HG03378 (cell line): Measurements from ENCODE around the gene AKAP13.

Experiments
- ATAC-seq: cut with Tn5 transposase; IDR thresholded peaks from one replicate; pipeline ENCODE4 v1.9.1; 2021; ENCODE audit warnings: mild to moderate bottlenecking, moderate library complexity; ENCODE audit not compliant: unreplicated experiment

The AKAP13 gene

DNA sequence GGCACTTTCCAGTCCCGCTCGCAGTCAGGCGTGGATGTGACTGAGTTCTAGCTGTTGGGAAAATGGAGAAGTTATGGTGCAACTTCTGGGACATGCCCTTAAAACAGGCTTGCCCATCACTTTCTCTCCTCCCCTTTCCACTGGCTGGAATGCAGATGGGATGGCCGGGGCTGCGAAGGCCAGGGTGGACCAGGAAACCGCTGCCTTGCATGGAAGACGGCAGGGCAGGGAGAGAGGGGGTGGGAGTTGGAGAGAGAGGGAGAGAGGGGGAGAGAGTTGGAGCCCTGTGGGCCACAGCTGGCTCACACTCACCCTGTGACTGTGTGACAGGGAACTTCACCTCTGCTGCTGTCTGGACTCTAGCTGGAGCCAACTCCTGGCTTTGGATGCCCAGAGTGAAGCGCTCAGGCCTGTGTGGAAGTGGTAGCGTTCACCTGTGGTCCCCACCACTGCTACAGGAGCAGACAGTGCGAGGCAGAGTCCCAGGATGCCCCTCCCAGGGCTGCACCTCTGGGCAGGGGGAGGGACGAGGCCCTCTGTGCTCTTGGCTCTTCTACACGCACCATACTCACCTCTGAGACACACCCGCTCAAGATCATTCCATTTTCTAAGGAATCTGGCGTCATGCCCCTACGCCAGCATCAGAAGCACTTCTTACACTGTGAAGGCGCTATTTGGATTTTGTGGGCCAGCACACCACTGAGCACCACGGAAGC is 377.7 kb downstream of the AKAP13 start:
- no peak for ATAC-seq

DNA sequence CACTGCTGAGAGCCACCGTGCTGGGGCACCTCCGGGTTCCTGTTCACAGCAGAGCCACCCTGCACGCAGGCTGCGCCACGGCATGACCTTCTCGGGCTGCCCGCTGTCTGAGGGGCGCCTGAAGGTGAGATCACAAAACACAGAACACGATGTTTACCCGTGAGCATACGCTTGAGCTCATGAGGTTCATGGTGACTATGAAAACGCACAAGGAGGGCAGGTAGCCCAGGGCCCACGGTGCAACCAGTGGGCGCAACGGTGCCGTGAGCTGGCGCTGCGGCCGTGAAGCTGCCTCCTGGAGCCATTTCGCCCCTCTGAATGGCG is 378.2 kb downstream of the AKAP13 start:
- ATAC-seq, result no peak

DNA sequence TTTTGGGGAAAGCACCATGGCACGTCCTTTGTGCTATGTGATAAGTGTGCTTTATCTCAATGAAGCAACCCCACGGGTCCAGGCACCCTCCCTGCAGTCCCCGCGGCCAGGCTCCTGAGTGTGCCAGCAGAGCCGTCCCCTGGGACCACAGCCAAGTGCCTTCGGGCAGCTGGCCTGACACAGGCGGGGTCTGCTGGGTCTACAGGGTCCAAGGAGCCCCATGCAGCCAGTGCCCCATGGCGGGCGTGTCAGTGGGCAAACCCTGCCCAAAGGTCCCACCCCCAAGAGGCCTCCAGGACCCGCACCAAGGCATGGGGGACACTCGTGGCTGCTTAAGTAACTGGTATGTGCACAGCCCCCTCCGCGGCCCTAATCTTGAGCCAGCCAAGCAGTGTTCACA is 379.0 kb downstream of the AKAP13 start:
- ATAC-seq, result no peak

DNA sequence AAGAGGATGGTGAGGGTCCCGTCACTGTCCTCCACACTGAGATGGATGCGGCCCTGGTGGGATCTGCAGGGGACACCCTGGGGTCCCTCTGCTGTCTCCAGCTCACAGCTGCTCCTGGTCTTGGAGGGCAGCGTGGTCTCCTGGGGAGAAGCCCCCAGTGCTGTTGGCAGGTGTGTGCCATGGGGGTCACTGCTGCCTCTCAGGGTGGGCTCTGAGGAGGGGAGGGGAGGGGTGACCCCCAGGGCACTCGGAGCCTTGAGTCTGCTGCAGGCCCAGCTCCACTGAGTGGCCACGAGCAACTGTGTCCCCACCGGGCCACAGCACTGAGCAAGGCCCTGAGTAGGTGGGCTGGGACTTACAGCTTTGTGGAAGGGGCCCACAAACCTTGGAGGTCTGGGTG is 379.6 kb downstream of the AKAP13 start:
- ATAC-seq, result no peak

DNA sequence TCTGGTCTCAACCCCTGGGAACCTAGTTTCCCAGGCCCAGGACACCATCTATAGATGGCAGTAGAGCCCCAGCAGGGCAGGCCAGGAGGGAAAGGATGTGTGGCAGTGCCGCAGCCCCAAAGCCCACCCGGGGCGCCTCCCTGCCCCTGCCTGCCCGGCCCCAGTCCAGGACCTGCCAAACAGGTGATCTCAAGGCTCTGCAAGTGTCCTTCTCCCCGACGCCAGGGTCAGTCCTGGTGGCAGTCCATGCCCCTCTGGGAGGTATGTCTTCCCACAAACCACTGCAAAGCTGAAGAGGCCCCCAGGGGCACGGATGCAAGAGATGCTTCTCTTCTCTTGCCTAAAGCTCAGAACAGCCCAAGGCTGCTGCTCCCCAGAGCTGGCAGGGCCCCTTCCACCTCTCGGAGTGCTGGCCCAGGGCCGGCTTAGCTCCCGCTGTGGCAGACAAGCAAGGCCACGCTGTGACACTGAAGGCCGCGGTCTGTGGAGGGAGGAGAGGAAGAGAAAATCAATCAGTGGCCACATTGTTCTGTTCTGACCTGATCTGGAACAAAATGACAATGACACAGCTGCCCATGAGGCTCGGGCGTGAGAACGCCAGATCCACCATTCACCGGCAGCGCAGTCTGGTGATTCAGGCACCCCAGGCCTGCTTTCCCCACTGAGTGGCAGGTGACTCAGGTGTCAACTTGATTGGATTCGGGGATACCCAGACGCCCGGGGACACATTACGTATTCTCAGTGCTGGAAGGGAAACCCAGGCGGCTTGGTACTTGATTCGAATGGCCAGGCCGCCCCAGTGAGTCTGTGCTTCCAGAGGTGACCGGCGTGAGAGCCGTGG is 380.3 kb downstream of the AKAP13 start:
- ATAC-seq, result no peak

DNA sequence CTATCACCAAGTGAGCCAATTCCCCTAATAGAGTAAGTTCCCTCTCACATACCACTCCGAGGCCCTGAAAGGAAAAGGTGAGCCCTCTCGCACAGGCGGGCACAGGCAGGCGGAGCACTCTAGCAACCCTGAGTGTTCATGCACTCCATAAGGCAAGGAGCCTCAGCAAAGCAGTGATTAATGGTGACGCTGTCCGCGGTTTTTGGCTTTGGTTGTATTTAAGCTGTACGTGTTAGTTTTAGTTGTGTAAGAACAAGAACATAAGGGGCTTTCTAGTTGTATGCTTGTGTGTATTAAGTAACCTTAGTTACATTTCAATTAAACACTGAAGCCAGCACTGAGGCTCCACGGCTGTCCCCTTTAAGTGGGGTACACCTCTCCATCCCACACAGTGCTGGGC is 381.2 kb downstream of the AKAP13 start:
- ATAC-seq, result no peak

DNA sequence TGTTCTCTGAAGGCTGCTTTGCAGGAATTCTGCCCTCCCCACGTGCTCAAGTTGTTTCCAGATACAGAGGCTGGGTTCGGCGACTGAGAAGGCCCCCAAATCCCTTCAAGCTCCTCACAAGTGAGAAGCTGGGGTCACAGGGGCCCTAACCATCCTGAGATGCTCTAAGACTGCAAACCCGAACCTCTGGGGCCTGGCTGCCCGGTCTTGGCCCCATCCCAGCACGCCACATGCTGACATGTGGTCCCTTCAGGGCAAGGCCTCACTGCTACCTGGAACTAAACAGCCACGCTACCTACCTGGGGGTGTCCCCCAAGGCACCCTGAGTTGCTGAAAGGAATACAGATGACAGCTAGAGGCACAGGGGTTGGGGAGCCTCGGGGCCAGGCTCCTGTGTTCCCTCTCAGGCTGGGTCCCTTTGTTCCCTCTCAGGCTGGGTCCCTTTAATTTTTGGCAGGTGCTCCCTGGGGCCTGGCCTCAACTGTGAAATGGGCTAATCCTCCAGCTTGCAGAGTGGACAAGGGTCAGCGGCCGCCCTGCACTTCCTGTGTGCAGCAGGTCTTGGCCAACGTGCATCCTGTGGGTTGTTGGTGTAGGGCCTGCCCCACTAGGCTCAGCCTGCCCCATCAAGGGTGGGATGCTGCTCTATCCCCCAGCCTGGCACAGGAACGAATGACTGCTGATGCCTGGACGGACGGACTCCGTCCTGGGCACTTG is 381.8 kb downstream of the AKAP13 start:
- ATAC-seq, result no peak

DNA sequence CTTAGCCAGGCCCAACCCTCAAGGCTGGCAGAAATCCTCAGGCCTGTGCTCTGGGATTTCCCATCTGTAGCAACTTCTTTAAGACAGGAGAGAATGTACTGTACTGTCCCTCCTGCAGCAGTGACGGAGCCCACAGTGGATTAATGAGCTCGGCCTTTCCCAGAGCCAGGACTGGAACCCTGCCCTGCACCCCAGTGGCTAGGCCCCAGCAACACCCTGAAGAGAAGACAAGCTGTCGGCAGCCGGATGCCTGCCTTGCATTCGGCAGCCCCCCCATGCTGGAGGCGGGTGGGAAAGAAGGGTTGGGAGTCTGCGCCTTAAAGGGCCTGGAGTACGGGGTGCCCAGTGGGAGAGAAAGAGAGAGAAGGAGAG is 382.3 kb downstream of the AKAP13 start:
- no peak for ATAC-seq

DNA sequence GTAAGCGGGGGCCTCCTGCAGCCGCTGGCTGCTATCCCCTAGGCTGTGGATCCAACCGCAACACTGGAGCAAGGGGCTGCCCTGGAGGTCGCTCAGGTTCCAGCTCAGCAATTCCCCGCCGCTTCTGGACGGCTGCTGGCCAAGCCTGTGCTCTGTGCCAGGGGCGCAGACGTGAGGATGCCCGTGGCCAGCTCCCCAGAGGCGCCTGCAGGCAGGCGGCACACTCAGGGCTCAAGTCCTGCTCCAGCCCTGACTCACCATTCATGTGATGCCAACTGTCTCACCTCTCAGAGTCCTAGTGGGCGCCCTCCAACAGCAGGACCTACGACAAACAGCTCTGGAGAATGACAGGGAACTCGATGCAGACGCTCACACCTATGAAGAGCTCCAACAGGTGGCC is 382.8 kb downstream of the AKAP13 start:
- no peak for ATAC-seq

DNA sequence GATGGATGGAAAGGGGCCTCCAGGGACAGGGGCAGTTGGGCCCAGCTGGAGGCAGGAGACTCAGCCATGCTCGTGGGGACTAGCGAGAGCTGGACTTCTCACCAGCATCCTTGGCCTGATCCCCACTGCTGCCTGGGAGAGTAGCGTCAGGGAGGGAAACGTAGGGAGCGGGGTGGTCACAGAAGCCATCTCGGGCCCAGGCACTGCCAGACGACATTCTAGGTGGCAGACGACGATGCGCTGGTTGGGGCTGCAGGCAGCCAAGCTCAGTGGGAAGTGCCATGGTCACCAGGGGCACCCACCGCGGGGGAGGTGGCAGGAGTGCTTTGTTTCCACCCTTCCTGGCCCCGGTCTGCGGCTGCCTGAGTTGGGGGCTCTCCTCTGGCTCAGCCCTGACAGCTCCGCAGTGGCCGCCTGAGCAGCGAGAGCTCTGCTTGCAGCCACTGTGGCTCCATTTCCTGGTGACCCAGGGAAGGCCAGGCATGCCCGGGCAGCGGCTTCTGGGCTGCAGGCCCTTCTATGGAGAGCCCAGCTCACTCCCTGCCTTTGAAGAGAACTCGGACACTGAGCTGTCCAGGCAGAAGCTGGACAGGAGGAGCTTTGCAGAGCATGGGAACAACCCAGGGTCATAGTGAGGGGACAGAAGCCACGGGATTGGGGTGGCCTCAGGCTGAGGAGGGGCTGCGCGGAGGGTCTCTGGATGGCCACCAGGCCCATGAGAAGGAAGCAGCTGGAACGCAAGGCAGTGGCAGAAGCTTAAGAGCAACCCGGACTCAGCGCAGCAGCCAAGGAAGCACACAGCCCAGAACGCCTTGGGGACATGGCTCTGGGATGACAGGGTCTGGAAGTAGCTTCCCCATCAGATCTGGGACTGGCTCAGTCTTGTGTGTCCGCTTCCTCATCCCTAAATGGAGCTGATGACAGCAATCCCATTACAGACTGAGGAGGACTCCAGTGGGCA is 383.6 kb downstream of the AKAP13 start:
- ATAC-seq, result no peak

DNA sequence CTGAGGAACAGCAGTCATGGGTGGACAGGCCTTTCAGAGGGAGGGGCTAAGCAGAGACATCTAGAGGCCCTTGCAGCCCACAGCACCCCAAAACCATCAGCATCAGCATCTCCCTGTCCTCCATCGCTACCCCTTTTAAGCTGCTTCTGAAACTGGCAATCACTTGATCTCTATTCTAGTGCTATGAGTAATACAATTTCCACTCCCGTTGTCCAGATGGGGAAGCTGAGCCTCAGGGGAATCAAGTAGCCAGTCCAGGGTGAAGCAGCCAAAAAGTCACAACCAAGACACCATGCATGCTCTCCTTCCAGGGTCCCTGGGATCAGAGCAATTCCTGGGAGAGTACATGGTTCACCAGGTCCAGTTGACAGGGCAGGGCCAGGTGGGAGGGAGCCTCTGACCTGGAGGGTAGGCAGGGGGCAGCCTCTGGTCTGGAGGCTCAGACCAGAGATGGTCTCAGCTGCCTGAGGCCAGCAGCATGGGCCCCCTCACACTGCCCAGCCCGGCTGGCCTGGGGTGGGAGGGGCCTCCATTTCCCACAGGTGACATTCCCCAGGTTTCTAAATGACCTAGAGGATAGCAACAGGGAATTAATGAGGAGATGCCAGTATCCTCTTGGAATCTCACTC is 384.4 kb downstream of the AKAP13 start:
- no peak for ATAC-seq

DNA sequence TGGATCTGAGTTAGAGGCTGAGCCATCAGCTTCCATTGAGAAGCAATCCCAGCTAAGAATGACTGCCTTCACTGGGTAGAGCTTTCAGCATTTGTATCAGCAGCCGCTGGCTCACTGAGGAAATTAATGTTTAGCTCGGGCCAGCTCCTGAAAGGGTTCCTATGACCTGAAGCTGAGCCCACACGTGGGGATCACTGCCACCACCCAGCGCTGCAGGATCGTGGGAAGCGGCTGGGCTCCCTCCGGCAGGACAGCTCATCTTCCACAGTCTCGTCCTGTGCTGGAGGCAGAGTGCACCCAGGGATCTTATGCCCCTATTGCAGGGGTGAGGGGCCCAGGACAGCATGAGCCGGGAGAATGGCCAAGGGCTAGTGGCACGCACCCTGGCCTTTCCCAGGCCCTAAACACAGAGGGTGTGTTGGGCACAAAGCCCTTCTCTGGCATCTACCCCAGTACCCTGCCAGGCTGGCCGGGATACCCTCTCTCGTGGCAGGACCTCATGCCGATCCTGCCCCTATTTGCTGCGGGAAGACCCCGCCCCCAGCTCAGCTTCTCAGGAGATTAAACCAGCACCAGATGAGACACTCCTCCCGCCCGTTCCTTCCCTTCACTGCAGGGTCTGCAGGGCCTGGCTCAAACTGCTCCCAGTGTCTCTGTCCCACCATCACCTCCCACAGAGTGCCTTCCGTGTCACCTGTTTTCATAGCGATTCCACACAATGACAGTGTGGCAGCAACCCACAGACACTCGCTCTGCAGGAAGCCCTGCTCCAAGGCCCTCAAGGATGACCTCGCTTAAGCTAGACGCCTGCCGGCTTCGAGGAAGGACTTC is 385.8 kb downstream of the AKAP13 start:
- ATAC-seq, result no peak

DNA sequence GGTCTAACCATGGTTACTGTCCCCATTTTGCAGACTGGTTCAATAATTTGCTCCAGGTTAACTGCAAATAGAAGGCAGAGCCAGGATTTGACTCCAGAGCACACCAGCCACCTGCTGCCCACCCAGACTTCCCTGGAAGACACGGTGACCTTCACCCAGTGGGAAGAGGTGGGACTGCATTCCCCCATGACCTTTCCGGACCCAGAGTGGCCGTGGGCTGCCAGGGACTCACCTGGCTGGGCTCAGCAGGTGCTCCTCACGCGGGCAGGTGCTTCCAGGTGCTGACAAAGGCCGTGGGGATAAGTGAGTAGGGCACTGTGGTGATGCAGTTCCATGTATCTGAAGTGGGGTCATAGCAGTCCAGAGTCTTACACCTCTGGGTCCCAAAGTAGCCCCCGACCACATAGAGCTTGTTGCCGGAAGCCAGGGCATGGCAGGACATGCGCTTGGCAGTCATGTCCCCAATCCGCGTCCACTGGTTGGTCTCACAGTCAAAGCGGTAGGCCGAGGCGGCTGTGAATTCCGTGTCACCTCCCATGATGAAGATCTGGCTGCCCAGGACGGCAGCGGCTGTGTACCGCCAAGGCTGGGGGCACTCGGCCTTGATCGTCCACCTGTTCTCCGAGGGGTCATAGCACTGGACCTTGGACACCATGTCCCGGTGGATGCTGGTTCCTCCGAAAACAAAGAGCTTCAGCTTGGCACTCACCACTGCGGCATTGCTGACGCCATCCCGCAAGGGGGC is 387.6 kb downstream of the AKAP13 start:
- ATAC-seq, result no peak

DNA sequence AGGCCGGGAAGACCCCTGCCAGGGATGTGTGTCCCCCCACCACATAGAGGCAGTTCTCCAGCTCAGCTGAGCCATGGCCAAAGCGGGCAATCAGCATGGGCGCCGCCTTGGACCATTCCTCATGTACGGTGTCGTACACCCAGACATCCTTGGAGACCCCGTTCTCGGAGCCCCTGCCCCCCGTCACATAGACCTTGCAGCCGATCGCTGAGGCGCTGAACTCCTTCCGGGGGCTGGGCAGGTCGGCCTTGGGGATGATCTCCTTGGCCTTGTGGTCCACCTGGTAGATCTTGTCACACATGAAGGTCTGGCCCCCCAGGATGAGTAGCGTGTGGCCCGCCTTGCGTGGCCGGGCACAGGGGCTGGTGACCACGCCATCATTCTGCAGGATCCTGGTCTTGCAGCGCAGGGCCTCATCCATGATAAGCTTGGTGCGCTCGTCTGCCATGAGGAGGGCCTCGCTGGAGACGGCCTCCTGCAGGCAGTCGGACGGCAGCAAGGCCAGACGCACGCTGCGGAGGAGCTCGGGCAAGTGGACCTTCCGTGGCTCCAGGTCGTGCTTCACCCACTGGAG is 388.3 kb downstream of the AKAP13 start:
- no peak for ATAC-seq

DNA sequence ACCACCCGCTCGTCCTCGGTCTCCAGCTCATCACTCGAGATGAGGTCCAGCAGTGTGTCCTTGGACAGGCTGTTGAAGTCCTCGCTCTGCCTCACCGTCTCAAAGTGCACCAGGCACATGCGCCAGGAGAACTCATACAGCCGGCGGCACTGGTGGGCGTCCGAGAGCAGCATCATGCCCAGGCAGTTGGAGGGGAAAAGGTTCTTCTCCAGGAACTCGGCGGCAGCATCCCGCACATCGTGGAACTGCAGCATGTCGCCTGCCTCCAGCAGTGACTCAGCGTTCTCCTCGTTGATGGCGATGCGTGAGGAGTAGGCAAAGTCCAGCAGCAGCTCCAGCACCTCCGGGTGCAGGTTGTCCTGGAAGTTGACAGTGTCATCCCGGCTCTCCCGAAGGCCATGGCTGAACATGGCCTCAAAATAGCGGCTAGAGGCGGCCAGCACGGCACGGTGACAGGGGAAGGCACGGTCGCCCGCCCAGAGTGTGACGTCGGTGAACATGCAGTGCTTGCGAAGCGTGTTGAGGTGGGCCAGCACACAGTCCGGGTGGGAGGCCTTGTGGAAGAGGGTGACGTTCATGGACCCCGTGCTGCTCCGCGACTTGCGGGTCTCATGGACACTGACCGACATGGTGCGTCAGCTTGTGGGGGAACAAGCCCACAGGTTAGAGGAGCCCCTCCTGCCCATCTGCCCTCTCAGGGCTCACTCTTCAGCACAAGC is 388.9 kb downstream of the AKAP13 start:
- ATAC-seq, result no peak

DNA sequence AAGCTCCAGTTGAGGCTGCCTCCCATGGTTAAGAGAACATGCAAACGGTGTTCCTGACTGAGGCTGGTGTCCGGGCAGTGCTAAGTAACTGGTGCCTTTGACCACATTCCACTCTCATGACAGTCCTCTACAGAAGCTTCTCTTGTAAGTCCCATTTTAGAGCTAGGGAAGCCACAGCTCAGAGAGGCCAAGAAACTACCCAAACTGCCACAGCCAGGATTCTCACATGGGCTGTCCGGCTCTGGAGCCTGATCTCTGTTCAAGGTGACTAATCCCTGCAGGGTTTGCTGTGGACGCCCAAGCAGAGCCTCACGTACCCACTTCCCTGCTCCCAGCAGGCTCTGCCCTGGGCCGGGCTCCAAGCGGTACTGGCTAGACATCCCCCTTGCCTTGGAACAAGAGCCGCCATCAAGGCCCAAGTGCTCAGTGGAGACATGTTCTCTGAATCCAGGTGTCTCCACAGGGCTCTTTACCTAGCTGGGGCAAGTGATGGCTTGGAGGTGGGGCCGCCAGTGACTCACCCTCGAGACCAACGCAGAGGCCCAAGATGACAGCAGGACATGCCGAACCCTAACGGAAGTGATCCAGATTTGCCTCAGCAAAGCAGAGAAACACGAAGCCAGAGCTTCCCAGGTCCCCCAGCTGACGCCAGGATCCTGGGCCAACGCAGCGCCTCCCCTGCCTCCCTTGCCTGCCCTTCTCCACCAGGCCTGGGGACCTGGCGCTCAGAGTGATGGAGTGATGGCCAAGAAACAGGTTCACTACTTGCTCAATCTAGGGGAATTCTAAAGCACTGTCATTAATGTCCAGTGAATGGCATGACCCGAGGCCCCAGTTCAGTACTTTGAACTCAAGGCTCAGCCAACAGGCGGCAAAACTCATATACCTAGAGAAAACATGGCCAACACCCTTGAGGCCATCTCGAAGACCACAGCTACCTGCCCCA is 390.0 kb downstream of the AKAP13 start:
- no peak for ATAC-seq

DNA sequence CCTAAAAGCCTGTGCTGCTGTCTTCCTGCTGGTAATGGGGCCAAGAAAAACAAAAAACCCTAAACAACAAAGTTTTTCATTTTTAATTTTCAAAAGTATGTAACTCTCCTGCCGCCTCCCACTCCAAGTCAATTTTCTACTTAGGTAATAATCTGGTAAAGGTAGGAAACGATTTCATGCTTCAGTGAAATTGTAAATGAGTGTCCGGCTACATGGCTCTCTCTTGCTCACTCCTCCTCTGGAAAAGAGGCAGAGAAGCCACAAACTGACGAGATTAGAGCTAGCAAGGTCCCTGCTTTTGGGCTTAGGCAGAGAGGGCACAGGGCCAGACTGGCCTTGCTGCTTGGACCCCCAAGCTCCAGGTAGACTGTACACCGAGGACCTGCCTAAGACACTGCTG is 390.9 kb downstream of the AKAP13 start:
- no peak for ATAC-seq
